NCI-H1436 treated with DMSO at 0.1 percent for 48 hours (cell line): ENCODE measurements around the gene RBFA.
"Not testable (repeated sequence)": the region's sequence is repeated elsewhere in the genome, so short reads cannot be mapped to it uniquely, and the experiment has no call there.

Source experiments
- DNase-seq: peaks from one replicate; lab custom pipeline; 2025; lab: John Stamatoyannopoulos, UW

RBFA gene

DNA sequence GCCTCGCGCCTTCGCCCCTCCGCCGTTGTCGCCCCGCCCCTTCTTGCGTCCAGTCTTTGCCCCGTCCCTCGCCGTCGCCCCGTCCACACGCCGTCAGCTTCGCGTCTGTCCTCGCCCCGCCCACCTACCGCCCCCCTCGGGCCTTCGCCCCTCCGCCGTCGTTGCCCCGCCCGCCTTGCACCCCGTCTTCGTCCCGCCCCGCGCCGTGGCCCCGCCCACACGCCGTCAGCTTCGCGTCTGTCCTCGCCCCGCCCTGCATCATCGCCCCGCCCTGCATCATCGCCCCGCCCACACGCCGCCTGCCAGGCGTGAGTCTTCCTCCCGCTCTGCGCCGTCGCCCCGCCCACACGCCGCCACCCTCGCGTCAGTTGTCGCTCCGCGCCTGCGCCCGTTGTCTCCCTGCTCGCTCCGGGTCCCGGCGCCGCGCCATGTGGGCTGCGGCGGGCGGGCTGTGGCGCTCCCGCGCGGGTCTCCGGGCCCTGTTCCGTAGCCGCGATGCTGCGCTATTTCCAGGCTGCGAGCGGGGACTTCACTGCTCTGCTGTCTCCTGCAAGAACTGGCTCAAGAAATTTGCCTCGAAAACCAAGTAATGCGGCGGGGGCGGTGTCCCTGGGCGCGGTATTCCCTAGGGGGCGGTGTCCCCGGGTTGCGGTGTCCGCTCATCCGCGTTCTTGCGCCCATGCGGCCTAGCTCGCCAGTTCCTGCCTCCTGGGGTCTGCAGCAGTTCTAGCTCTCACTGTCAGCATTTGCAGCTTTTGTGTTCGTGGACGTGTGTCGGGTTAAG lies at the start of gene RBFA:
TSS of gene RBFA (plus strand) at position 367 of the 784 bp plus-strand sequence. CDS start at position 429, 62 bp downstream.
- peak; percentile 81 for DNase-seq

GRCh38 chr18:79985172-79985571 lies 49.1 kb upstream of the RBFA start:
- DNase-seq, result no peak

GRCh38 chr18:79986726-79987125 lies 47.5 kb upstream of the RBFA start:
- no peak for DNase-seq

- no peak for DNase-seq
Measured at GRCh38 chr18:79987566-79987965, 46.7 kb upstream of the RBFA start.

- DNase-seq, result no peak
Measured at GRCh38 chr18:79988071-79988450, 46.2 kb upstream of the RBFA start.

- peak; percentile 9 for DNase-seq
Measured at GRCh38 chr18:79988451-79989194, 45.6 kb upstream of the RBFA start, which contains the start of gene TXNL4A. Gene TXNL4A (minus strand): TSS chr18:79988563. CDS start chr18:79988392, 171 bp downstream.

- DNase-seq, result no peak
Measured at GRCh38 chr18:79989195-79989497, 45.1 kb upstream of the RBFA start.

DNA sequence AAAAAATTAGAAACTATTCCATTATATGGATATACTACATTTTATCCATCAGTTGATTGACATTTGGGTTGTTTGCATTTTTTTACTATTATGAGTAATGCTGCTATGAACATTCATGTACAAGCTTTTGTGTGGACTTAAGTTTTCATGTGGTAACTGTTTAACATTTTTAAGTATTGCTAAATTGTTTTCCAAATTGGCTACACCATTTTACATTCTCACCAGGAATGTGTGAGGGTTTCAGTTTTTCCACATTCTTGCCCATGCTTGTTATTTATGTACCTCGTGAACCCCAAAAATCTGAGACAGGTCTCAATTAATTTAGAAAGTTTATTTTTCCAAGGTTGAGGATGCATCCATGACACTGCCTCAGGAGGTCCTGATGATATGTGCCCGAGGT lies 42.7 kb upstream of the RBFA start:
- DNase-seq, result no peak

DNA sequence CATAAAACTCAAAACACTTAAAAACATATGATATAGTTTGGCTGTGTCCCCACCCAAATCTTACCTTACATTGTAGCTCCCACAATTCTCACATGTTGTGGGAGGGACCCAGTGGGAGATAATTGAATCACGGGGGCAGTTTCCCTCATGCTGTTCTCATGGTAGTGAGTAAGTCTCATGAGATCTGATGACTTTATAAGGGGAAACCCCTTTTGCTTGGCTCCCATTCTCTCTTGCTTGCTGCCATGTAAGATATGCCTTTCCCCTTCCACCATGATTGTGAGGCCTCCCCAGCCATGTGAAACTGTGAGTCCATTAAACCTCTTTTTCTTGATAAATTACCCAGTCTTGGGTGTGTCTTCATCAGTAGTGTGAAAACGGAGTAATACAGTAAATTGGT lies 34.5 kb upstream of the RBFA start:
- not testable (repeated sequence) for DNase-seq

DNA sequence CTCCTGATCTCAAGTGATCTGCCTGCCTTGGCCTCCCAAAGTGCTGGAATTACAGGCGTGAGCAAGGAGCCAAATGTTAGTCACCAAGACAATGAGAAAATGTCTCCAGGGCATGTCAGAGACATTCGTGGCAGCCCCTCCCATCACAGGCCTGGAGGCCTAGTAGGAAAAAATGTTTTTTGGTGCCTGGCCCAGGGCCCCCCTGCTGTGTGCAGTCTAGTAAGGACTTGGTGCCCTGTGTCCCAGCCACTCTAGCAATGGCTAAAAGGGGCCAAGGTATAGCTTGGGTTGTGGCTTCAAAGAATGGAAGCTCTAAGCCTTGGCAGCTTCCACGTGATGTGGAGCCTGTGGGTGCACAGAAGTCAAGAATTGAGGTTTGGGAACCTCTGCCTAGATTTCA lies 33.4 kb upstream of the RBFA start:
- no peak for DNase-seq

DNA sequence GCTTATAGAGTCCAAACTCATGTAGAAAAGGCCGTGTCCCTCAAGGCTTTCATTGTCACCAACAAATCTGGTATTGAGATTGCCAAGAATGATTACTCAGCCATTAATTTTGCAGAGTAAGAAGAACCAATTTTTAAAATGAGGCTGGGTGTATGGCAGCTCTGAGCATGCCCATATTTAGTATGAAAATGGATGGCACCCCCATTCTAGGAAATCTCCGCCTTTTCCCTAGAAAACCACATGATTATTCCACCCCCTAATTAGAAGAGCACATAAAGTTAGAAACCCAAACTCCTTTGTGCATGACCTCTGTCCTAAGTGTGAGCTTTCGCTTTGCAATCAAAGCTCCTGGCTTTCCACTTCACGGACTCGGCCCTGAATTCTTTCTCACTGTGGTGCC lies 31.8 kb upstream of the RBFA start:
- no peak for DNase-seq

- DNase-seq, result no peak
Measured at GRCh38 chr18:80004600-80005342, 29.5 kb upstream of the RBFA start.

- DNase-seq, result no peak
Measured at GRCh38 chr18:80006724-80007123, 27.5 kb upstream of the RBFA start.

- DNase-seq, result no peak
Measured at GRCh38 chr18:80009661-80010550, 24.3 kb upstream of the RBFA start.

DNA sequence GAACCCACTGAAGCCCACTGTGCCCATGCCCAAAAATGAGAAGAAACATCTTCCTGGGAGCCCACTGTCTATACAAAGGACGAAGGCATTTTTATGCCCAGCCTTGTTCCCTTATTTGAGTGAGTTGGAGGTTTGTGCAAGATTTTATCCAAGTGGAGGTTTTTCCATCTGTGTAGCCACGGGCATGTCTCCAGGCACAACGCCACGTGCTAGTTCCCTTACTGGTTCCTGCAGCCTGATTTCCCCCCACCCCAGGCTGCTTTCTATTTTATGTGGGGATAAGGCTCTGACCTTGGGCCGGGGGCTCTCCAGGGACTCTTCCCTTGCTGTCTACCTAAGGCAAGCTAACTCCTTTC lies 23.7 kb upstream of the RBFA start:
- no peak for DNase-seq

DNA sequence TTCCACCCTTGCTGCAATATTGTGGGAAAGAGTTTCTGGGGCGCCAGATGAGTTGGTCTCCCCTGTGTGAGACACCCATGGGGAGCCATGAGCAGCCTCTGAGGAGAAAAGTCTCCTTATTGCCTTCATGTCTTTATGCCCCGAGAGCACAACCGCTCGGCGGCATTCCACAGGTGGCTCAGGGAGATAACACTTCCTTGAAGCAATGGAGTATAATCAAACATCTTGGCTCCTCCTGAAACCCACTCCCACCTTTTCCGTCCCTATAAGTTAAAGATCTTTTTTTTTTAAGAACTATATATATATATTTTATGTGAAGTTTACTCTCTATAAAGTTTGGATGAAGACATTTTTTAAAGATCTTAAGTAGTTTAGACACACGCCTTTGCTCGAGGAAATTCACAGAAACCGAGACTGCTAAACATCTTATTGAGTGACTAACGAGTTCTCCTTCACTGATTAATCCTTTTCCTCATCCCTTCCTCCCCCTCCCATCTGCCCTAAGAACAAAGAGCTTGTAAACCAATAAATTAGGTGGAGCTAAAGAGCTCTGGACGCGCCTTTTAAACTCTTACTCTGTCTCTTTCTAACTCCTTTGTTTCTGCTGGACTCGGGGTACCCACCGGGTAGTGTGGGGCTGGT lies 22.6 kb upstream of the RBFA start:
- not testable (repeated sequence) for DNase-seq

- DNase-seq, result no peak
Measured at GRCh38 chr18:80012714-80013113, 21.5 kb upstream of the RBFA start.

DNA sequence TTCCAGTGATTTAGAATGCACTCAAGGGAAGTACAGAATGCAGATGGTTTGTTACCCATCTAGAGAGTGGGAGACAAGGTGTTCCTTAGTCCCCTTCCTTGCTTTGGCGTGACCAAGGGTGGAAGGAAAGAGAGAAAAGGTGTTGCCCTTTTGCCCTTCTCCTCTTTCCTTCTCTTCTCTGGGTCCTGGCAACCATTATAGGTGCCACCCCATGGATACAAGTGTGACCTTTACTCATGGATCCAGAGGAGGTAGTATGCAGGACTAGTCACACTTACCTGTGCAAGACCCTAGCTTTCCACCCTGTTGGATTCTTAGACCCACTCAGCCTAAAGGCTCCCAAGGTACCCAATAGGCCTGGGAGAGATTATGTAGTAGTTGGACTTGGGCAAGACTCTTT lies 11.6 kb upstream of the RBFA start:
- DNase-seq, result no peak

DNA sequence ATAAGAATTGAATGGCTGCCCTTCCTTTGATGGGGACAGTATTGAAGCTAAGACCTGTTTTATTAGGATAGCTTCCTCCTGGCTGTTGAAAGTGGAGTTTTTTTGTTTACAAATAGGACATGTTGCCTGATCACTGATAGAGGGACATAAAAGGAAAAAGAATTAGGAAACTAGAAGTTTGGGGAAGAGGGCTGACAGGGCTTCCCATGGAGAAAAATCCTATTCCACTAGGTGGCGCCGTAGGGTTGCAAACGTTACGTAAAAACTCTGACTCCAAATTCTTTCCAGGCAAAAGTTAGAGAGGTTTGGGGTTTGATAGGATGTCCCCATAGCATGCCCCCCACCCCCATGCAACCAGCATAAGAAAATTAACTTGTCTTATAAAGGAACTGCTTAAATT lies 11.1 kb upstream of the RBFA start:
- no peak for DNase-seq

DNA sequence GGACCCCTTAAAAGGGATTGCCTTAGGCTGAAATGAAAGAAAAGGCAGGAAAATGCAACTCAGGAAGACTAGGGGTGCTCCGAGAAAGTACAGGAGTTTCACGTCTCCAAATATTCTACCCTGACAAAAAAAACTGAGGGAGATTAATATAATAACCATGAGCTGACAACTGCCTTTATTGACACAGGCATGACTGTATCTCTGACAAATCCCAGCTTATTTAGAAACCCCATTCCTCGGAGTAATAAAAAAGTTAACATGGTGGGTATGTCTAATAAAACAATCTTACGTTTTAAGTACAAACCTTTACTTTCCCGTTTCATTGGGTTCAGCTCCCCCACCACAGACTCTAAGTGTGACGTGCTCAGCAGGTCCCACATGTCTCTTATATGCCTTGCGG lies 7.9 kb upstream of the RBFA start:
- no peak for DNase-seq

DNA sequence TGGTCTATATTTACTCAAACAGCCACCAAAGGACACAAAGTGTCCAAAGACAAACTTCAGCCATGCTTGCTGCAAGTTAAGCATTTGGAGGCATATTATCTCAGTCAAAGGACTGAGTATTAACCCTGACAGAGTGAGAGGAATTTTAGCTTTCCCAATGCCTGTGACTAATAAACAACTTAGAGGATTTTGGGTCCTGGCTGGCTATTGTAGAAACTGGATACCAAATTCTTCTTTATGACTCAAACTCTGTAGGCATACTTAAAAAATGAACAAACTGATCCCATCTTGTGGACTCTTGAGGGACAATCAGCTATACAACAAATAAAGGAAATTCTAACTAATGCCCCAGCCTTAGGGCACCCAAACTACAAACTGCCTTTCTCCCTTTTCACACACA lies 6.5 kb upstream of the RBFA start:
- DNase-seq, result not testable (repeated sequence)
